K562 (cell line): ENCODE results near the gene EEPD1. TPM values are rescaled to one million over a fixed set of nuclear protein-coding genes. Genes with fewer than 3 reads are reported as not detected.

Experiments used
- BACH1 ChIP-seq: fragments of 200-800 bp; sonication (Bioruptor generic); IDR thresholded peaks from 2 replicates; pipeline ENCODE4 v1.6.1; 2016; ENCODE audit warnings: missing genetic modification characterization, missing compliant biosample characterization
- CHD4 ChIP-seq: fragments of 200-600 bp; sonication (generic); IDR thresholded peaks from 3 replicates; pipeline ENCODE4 v1.6.1; 2012; ENCODE audit warnings: low read depth, mild to moderate bottlenecking, mixed read lengths, low read length, inconsistent platforms; ENCODE audit not compliant: insufficient read depth, insufficient replicate concordance, poor library complexity, severe bottlenecking
- ESRRB ChIP-seq: fragments of 250-450 bp; sonication (Bioruptor Pico); IDR thresholded peaks from 2 replicates; pipeline ENCODE4 v1.5.0; 2020; ENCODE audit warnings: mild to moderate bottlenecking, moderate library complexity, borderline replicate concordance
- FOXK2 ChIP-seq, 2 experiments: fragments of 450-650 bp; IDR thresholded peaks in 1 of 2; conservative IDR thresholded peaks in 1 of 2; 2 replicates each; pipeline ENCODE4 v1.6.1; 2016; ENCODE audit warnings: low read depth in 2 of 2, mild to moderate bottlenecking in 1 of 2
- HNRNPUL1 ChIP-seq: fragments of 200-400 bp; formaldehyde crosslinking; IDR thresholded peaks from 2 replicates; pipeline ENCODE4 v1.6.1; 2017; ENCODE audit warnings: low read length
- MTA2 ChIP-seq: fragments of 450-650 bp; IDR thresholded peaks from 2 replicates; pipeline ENCODE4 v1.6.1; 2016; ENCODE audit warnings: low read depth
- RB1 ChIP-seq: fragments of 450-650 bp; IDR thresholded peaks from 2 replicates; pipeline ENCODE4 v1.6.1; 2017; ENCODE audit warnings: low read depth, mild to moderate bottlenecking
- ZC3H11A ChIP-seq: IDR thresholded peaks from 2 replicates; pipeline ENCODE4 v1.6.1; 2012; ENCODE audit warnings: low read depth, low read length, improper control_type of control experiment
- ZNF311 ChIP-seq: fragments of 250-450 bp; sonication (Bioruptor Pico); IDR thresholded peaks from 2 replicates; pipeline ENCODE4 v1.4.0; 2020; ENCODE audit warnings: mild to moderate bottlenecking, moderate library complexity
- ZNF644 ChIP-seq: fragments of 200-800 bp; sonication (Bioruptor generic); IDR thresholded peaks from 2 replicates; pipeline ENCODE4 v1.6.1; 2016; ENCODE audit warnings: low read depth, missing genetic modification characterization, missing compliant biosample characterization
- polyA plus RNA-seq, 8 experiments: library from polyadenylated mRNA; depleted of rRNA in 4 of 8; stranded (reverse) in 5 of 8; unstranded in 3 of 8; fragments of >200 nt; fragmentation: Nextera tagmentation in 2 of 8; fragmentation: Illumina TruSeq in 1 of 8; extraction: Ambion mirVana in 2 of 8; extraction: Trizol in 1 of 8; gene quantifications; 2 replicates each; pipeline versions ENCODE4 v1.2.1 to v1.2.3, GENCODE V29; 2011 to 2014; ENCODE audit warnings: inconsistent platforms in 1 of 8, missing spikeins in 1 of 8
- total RNA-seq, 7 experiments: library from RNA; depleted of rRNA in 6 of 7; stranded (reverse); fragments of >200 nt in 6 of 7; fragmentation: Illumina TruSeq in 2 of 7; extraction: Trizol in 2 of 7; gene quantifications; 2 replicates each; pipeline versions ENCODE4 v1.2.1 to v1.2.3, GENCODE V29; 2011 to 2021; ENCODE audit warnings: low replicate concordance in 1 of 7
- TF ChIP-seq, protein P1 (sequence below): sonication (generic); formaldehyde crosslinking; IDR thresholded peaks from 2 replicates; pipeline ENCODE4 v1.8.1; 2023; ENCODE audit warnings: missing genetic modification reagents, mild to moderate bottlenecking, borderline replicate concordance
- TF ChIP-seq, protein P2 (sequence below): IDR thresholded peaks from 2 replicates; pipeline ENCODE4 v1.6.1; 2016; ENCODE audit warnings: missing genetic modification characterization, missing compliant biosample characterization
- TF ChIP-seq, protein P3 (sequence below): IDR thresholded peaks from 2 replicates; pipeline ENCODE4 v1.6.1; 2014; ENCODE audit warnings: antibody characterized with exemption
- TF ChIP-seq, protein P4 (sequence below): fragments of 450-650 bp; IDR thresholded peaks from 2 replicates; pipeline ENCODE4 v1.6.1; 2018; ENCODE audit warnings: mild to moderate bottlenecking, low read depth; ENCODE audit not compliant: partially characterized antibody
- TF ChIP-seq, protein P5 (sequence below), 2 experiments: fragments of 200-800 bp in 1 of 2; sonication (Bioruptor generic) in 1 of 2; sonication (generic) in 1 of 2; formaldehyde crosslinking in 1 of 2; IDR thresholded peaks in 1 of 2; conservative IDR thresholded peaks in 1 of 2; 2 replicates each; pipeline versions ENCODE4 v1.5.0 to v1.6.1; 2016 to 2020; ENCODE audit warnings: missing compliant biosample characterization in 1 of 2, missing genetic modification characterization in 1 of 2, missing genetic modification reagents in 1 of 2

The EEPD1 gene
- total and polyA plus RNA-seq, 9 of the 15 experiments (the other 6 are each of a cell fraction or from before 2014, with no cell fraction given), result 0.01 to 1.5 (median 0.74) TPM; not detected in 1

DNA sequence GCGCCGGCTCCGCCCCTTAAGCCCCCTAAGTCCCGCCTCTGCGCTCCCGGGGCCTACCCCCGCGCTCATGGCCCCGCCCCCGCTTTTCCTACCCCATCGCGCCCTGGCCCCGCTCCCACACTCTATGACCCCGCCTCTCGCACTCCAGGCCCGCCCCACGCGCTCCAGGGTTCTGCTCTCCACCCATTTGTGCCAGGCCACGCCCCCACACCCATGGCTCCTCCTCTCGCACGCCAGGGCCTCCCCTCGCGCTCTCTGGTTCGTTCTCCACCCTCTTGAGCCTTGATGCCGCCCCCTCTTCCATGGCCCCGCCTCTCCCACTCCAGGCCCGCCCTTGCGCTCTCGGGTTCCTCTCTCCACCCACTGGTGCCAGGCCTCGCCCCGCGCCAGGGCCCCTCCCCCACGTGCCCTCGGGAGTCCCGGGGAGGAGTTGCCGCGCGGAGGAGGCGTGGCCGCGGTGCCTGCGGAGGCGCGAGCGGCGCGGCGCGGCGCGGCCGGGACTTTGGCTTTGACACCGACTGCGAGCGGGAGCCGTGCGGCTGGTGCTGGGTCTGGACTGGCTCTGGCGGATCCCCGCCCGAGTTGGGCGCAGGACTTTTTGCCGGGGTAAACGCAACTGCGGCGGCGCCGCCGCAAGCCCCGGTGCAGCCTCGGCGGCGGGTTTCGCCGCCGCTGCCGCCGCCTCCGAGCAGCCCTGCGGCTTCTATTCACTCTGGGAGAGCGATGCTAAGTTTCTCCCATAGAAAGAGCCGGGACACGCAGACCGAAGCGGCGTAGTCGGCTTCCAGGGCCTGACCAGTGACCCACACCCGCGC lies at the start of gene EEPD1 (continued):
- TF ChIP-seq, protein P1, sequence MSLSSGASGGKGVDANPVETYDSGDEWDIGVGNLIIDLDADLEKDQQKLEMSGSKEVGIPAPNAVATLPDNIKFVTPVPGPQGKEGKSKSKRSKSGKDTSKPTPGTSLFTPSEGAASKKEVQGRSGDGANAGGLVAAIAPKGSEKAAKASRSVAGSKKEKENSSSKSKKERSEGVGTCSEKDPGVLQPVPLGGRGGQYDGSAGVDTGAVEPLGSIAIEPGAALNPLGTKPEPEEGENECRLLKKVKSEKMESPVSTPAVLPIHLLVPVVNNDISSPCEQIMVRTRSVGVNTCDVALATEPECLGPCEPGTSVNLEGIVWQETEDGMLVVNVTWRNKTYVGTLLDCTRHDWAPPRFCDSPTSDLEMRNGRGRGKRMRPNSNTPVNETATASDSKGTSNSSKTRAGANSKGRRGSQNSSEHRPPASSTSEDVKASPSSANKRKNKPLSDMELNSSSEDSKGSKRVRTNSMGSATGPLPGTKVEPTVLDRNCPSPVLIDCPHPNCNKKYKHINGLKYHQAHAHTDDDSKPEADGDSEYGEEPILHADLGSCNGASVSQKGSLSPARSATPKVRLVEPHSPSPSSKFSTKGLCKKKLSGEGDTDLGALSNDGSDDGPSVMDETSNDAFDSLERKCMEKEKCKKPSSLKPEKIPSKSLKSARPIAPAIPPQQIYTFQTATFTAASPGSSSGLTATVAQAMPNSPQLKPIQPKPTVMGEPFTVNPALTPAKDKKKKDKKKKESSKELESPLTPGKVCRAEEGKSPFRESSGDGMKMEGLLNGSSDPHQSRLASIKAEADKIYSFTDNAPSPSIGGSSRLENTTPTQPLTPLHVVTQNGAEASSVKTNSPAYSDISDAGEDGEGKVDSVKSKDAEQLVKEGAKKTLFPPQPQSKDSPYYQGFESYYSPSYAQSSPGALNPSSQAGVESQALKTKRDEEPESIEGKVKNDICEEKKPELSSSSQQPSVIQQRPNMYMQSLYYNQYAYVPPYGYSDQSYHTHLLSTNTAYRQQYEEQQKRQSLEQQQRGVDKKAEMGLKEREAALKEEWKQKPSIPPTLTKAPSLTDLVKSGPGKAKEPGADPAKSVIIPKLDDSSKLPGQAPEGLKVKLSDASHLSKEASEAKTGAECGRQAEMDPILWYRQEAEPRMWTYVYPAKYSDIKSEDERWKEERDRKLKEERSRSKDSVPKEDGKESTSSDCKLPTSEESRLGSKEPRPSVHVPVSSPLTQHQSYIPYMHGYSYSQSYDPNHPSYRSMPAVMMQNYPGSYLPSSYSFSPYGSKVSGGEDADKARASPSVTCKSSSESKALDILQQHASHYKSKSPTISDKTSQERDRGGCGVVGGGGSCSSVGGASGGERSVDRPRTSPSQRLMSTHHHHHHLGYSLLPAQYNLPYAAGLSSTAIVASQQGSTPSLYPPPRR (CRISPR knock-in tag), result no peak
- no peak for TF ChIP-seq ZNF644 (tag)
- TF ChIP-seq, protein P2, sequence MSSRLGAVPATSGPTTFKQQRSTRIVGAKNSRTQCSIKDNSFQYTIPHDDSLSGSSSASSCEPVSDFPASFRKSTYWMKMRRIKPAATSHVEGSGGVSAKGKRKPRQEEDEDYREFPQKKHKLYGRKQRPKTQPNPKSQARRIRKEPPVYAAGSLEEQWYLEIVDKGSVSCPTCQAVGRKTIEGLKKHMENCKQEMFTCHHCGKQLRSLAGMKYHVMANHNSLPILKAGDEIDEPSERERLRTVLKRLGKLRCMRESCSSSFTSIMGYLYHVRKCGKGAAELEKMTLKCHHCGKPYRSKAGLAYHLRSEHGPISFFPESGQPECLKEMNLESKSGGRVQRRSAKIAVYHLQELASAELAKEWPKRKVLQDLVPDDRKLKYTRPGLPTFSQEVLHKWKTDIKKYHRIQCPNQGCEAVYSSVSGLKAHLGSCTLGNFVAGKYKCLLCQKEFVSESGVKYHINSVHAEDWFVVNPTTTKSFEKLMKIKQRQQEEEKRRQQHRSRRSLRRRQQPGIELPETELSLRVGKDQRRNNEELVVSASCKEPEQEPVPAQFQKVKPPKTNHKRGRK (tag), result no peak
- TF ChIP-seq, protein P3, sequence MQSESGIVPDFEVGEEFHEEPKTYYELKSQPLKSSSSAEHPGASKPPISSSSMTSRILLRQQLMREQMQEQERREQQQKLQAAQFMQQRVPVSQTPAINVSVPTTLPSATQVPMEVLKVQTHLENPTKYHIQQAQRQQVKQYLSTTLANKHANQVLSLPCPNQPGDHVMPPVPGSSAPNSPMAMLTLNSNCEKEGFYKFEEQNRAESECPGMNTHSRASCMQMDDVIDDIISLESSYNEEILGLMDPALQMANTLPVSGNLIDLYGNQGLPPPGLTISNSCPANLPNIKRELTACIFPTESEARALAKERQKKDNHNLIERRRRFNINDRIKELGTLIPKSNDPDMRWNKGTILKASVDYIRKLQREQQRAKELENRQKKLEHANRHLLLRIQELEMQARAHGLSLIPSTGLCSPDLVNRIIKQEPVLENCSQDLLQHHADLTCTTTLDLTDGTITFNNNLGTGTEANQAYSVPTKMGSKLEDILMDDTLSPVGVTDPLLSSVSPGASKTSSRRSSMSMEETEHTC, result no peak
- no peak for TF ChIP-seq FOXK2 (conservative IDR thresholded peaks at IDR 0.05 in 1 of 2, IDR thresholded peaks at IDR 0.05 in 1 of 2; ENCODE audit: low read depth in 2 of 2)
- TF ChIP-seq ZC3H11A, result no peak
- TF ChIP-seq CHD4, result no peak
- TF ChIP-seq BACH1 (tag), result no peak
- TF ChIP-seq ZNF311 (CRISPR knock-in tag), result no peak
- no peak for TF ChIP-seq MTA2
- TF ChIP-seq, protein P4, sequence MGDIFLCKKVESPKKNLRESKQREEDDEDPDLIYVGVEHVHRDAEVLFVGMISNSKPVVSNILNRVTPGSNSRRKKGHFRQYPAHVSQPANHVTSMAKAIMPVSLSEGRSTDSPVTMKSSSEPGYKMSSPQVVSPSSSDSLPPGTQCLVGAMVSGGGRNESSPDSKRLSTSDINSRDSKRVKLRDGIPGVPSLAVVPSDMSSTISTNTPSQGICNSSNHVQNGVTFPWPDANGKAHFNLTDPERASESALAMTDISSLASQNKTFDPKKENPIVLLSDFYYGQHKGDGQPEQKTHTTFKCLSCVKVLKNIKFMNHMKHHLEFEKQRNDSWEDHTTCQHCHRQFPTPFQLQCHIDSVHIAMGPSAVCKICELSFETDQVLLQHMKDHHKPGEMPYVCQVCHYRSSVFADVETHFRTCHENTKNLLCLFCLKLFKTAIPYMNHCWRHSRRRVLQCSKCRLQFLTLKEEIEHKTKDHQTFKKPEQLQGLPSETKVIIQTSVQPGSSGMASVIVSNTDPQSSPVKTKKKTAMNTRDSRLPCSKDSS, result no peak
- no peak for TF ChIP-seq HNRNPUL1
- TF ChIP-seq RB1, result peak; percentile 90
- TF ChIP-seq ESRRB, result no peak
- TF ChIP-seq, protein P5, sequence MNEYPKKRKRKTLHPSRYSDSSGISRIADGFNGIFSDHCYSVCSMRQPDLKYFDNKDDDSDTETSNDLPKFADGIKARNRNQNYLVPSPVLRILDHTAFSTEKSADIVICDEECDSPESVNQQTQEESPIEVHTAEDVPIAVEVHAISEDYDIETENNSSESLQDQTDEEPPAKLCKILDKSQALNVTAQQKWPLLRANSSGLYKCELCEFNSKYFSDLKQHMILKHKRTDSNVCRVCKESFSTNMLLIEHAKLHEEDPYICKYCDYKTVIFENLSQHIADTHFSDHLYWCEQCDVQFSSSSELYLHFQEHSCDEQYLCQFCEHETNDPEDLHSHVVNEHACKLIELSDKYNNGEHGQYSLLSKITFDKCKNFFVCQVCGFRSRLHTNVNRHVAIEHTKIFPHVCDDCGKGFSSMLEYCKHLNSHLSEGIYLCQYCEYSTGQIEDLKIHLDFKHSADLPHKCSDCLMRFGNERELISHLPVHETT (CRISPR knock-in tag; conservative IDR thresholded peaks at IDR 0.05 in 1 of 2, IDR thresholded peaks at IDR 0.05 in 1 of 2), result peak in 1 of 2 experiments; percentile 74; a peak in 1 of 4 replicates
